DMS79 treated with DMSO at 0.1 percent for 48 hours (cell line): ENCODE measurements around the gene DGCR8.
A peak's percentile ranks its signal among the peaks of the same experiment; 100 is the strongest.
"Not testable (repeated sequence)": the region's sequence is repeated elsewhere in the genome, so short reads cannot be mapped to it uniquely, and the experiment has no call there.

Experiments
- DNase-seq: peaks from one replicate; lab custom pipeline; 2025; lab: John Stamatoyannopoulos, UW

The DGCR8 gene

DNA sequence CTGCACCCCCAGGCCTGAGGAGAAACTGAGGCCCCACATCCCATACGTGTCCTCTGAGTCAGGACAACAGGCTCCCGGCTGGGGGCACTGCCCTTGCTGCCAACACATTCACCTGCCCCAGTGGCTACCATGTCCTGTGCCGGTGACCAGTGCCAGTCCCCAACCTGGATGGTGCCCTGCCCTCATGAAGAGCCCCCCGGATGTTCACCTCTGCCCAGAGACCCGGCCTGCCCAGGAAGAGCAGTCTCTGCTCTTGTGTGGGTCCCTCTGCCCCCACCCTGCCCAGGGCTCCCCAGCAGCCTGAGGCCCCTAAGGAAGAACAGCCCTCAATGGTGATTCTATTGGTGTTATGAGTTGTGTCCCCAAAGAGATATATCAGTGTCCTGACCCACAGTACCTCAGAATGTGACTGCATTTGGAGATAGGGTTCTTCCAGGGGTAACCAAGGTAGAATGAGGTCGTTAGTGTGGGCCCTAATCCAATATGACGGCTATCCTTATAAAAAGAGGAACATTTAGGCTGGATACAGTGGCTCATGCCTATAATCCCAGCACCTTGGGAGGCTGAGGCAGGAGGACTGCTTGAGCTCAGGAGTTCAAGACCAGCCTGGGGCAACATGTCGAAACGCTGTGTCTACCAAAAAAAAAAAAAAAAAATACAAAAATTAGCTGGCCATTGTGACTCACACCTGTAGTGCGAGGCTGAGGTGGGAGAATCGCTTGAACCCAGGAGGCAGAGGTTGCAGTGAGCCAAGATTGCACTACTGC is 13.2 kb upstream of the DGCR8 start:
- no peak for DNase-seq

DNA sequence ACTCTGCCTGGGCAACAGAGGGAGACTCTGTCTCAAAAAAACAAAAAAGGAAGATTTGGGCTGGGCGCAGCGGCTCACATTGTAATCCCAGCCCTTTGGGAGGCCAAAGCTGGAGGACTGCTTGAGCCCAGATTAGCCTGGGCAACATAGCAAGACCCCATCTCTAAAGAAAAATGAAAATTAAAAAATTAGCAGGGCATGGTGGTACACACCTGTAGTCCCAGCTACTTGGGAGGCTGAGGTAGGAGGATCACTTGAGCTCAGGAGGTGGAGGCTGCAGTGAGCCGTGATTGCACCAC is 12.7 kb upstream of the DGCR8 start:
- not testable (repeated sequence) for DNase-seq

DNA sequence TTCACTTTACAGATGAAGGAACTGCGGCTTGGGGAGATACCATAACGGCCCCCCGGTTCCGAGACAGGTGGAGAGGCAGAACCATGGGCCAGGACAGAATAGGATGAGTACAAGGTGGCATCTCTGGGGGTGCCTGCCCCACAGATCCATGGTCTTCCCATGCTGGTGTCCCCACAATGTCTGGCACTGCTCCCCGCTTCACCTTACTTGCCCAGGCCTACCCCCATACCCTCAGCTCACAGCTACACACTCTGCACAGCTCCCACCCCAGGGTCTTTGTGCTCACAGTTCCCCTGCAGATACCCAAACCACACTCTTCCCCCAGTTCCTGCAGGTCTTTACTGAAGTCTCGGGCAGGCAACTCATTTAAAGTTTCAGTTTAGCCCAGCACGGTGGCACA is 11.4 kb upstream of the DGCR8 start:
- no peak for DNase-seq

DNA sequence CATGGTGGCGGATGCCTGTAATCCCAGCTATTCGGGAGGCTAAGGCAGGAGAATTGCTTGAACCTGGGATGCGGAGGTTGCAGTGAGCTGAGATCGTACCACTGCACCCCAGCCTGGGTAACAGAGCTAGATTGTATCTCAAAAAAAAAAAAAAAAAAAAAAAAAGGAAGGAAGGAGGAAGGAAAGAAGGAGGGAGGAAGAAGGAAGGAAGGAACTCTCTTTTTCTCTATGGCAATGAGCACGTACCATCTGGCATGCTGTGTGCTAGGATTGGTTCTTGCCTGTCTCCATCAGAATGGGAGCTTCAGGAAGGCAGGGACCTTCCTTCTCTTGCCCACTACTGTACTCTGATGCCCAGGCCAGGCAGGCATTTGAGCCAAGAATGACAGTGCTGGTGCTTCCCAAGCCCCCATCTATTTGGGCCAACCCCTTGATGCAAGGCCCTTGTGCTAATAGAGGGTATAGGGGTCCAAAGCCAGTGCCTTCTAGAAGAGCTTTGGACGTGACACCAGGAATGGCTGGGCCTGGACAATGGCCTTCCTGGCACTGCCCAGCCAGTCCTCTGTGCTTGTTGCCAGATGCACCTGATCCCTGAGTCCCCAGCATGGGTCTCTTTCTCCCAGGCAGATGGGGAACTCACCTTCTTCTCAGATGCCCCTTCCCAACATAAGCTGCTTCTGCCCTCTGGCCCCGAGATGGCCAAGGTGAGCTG is 10.6 kb upstream of the DGCR8 start:
- DNase-seq, result no peak

DNA sequence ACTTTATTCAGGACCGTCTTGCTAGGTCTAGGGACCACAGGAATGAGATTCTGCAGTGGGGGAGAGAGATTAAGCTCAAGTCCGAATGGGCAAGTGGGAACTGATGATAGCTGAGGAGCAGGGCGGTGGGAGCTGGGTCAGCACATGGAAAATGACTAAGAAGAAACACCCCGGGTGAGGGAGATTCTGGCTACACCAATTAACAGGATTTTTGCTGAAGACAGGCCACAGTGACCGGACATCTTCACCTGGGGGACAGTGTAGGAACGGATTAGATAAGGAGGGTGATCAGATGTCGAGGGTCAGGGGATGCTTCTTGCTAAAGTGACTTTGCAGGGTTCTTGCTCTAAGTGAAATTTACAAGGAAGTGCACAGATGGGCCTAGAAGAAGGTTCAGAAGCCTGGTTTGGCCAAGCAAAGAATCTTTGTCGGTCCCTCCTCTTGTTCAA is 8.5 kb upstream of the DGCR8 start:
- no peak for DNase-seq

DNA sequence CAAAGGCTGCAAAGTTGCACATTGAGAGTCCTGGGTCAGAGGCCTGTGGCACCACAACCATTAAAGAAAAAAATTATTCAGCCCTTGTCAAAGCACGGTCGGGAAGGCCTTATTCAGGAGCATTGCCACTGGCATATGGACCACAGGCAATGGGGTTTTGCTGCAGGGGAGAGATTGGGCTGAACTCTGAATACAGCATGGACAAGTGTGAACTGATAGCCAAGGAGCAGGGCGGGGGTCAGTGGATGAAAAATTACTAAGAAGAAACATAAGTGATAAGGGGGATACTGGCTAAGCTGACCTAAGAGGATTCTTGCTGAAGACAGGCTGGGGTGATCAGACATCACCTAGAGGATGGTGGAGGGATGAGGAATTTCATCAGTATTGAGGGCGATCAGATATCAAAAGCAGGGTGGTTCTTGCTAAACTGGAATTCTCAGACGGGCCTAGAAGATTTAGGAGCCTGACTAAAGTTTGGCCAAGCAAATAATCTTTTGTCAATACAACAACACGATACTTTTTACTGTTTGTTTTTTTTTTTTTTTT is 3.3 kb upstream of the DGCR8 start:
- DNase-seq, result no peak

DNA sequence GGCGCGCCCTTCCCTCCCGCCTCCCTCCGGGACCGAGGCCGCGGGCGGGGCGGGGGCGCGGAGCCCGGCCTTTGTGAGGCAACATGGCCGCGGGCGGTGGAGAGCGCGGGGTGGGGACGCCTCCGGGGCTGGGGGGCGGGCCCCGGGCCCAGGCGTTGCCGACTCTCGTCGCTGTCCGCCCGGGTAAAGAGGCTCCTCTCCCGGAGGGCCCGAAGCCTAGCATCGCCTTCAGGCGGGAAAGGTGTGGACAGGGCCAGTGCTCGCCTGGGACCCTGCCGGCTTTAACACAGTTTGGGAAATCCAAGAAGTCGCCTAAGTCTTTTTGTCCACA is 369 bp downstream of the DGCR8 start:
- no peak for DNase-seq

DNA sequence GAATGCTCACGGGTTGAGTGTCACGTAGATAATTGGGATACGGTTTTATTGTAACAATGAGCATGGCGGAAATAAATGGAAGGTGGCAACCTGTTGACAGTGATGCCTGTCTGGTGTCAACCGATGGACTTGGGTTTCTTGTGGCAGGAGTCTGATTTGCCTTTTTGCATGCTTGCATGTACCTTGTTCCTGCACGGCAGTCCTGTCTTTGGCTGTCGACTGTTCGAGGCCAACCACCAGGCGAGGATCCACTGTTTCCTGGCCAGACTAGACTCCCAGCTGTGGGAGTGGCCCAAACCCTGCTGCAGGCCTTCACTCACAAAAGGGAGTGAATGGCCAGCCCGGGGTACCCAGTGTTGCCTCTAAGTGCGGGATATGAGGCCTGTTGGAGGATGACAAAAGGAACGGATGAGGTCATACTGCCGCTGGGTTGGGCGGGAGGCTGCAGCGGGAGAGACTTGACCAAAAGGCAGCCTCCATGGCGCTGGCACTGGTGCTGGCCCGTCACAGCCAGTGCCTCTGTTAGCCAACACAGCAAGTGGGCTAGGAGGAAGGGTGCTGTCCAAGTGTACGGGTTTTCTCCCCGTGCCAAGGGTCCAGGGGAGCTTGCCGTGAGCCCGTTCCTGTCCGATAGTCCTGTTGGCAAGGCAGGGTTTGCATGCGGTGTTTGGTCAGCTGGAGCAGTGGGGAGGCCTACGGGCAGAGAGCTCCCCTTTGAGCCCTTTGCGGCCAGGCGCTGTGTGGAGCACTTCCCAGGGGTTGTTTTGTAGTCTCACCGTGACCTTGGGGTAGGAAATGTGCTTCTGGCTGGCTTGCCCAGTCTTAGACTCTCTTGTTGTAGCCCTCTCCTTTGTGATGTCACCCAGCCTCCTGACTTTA is 974 bp downstream of the DGCR8 start:
- DNase-seq, result peak; percentile 12

DNA sequence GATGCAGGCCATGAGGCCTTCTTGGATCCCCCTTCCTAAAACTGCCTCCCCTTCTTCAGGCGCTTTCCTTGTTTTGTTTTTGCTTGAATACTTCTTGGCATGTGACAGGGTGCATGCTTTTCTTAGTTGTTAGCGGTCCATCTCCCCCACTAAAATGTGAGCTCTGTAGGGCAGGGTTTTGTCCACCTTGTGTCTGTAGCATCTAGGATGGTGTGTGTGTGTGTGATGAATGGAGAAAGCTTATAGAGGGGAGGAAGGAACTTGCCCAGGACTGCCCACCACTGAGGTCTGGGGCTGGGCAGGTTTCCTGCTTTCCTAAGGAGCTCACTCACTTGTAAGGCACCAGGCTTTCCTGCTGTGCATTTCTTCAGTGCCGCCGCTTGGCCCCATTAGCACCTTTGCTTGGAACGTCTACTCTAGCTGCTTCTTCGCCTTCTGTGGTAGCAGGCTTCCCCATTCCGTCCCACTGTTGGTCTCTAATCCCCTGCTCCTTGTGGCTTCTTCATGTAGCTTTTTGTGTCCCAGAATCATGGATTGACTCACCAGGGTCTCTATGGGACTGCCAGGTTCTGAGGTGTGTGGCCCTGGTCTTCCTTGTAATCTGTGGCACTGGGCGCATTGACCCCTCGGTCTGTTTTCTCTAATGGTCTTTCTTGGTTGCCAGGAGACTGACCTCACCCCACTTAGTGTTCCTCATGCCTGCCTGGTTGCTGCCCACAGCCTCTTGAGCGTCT is 3.3 kb downstream of the DGCR8 start:
- DNase-seq, result no peak

DNA sequence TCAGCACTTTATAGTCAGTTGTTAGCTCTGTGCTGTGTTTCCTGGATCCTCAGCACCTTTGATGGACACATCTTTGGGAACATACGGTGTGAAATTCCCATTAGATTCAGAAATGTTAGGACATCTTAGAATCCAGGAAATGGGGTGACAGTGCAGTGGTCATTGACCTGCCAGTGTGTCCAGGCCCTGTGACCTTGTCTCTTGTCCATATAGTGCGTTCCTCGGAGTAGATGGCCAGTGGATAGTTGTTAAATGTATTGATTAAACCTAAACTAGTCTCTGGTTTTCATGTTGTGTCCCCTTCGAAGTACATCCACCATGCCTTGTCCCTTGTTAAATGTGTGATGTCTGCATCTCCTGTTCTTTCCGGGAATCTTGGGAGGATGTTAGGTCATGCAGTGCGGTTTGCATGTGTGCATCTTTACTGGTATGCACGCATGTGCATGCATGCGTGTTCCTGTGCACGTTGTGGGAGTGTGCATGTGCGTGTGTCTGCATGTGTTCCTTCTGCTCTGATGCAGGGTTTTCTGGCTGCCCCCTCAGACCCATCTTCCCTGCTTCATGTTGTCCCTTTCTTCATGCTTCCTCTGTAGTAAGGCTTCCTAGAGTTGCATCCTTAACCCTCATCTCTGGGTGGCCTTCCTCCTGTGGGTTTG is 4.0 kb downstream of the DGCR8 start:
- DNase-seq, result no peak

DNA sequence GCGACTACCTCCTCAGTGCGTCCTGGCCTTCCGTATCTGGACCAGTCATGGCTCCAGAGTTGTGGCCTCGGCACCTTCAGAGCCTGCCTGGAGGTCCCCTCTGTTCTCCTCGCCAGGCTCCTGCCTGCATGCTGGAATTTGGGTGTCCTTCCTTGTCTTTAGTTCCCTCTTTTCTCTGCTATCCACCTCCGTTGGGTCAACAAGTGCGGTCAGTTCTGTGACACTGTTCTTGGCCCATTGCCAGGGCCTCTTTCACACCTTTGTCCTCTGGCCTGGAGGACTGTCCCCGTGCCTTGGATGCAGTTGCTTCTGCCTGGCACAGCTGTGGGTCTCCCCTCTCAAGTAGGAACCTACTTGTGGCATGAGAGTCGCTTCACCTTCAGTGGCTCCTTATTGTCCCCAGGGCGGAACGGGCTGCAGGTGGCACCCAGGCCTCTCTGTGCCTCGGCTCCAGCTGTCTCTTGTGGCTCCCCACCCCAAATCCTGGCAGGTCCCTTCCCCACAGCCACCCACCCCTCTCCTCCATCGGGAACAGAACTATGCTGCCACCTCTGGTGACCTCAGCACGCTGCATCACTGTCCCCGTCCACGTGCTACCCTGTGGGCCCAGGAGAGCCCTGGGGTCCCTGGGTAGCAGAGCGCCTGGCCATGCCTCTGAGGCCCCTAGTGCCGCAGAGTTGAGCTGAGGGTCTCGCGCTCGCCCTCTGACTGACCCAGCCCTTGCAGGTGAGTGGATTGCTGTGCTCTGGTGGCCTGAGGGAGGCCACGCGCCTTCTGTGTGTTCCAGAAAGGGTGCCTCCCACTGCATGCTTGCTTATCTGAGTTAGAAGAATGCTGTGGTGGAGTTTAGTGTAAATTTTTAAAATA is 4.7 kb downstream of the DGCR8 start:
- DNase-seq, result no peak

DNA sequence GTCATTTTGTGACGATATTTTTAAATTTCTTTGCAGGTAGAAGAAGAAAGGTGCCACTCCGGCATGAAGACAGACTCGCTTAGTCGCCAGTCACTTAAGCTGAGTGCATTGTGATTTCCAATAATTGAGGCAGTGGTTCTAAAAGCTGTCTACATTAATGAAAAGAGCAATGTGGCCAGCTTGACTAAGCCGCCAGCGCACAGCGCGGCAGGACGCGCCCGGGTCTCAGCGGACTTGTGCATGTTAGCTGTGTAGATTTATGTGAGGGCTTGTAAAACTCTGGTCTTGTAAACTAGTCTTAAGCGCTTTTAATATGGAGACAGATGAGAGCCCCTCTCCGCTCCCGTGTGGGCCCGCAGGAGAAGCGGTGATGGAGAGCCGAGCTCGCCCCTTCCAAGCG is 5.6 kb downstream of the DGCR8 start:
- no peak for DNase-seq

DNA sequence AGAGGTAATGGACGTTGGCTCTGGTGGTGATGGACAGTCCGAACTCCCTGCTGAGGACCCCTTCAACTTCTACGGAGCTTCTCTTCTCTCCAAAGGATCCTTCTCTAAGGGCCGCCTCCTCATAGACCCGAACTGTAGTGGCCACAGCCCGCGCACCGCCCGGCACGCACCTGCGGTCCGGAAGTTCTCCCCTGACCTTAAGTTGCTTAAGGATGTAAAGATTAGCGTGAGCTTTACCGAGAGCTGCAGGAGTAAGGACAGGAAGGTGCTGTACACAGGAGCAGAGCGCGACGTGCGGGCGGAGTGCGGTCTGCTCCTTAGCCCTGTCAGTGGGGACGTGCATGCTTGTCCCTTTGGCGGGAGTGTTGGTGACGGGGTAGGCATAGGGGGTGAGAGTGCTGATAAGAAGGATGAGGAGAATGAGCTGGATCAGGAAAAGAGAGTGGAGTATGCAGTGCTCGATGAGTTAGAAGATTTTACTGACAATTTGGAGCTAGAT is 6.1 kb downstream of the DGCR8 start:
- DNase-seq, result no peak

DNA sequence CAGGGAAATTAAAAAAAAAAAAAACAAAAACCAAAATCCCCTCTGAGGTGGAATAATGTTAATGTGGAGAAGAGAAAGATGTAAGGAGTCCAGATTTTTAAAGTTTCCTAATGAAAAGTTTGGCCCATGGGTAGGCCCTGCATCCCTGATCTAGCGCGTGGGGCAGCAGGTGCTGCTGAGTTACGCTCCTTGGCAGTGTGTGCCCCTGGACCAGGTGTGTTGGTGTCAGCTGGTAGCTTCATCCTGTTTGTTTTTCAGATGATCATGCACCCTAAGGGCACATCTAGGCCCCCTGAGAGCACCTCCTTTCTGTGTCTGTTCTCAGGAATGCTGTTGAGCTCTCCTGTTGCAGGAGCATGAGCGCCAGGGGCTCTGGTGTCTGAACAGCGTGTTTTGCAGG is 6.7 kb downstream of the DGCR8 start:
- DNase-seq, result no peak

DNA sequence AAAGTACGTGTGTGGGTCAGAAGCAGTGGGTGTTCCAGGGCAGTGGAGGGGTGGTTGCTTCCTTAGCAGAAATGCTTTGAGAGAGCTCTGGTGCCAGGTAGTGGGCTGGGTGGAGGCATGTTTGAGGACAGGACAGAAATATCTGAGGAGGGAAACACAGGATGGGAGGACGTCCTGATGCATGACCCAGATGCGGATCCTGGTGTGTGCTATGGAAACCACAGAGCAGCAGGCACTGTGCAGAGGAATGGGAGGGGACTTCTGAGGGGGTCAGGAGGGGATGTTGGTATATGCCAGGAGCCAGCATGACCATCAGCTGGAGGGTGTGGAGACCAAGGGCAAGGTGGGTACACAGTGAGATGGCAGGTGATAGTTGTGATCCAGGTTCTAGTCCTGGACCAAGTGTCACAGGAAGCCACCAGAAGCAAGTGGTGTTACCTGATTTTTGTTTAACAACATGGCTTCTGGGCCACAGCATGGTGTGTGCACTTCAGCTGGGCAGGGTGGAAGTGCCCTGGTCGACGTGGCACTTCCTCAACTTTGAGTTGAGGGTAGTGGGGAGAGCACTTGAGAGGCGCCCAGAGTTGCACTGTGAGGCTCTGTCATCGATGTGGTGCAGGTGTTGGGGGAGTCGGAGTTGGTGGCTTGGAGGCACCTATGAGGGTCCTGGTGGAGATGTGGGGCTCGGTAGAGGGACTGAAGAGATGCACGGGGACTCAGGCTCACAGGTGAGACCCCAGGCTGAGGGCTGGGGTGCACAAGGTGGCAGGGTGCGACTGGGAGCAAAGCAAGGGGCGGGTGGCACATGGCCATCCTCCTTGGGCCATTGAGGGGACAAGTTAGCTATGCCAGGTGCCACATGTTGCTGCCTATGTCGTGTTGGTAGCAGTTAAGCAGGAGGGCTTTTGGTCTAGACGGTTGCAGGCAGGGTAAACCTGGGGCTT is 7.5 kb downstream of the DGCR8 start:
- no peak for DNase-seq

DNA sequence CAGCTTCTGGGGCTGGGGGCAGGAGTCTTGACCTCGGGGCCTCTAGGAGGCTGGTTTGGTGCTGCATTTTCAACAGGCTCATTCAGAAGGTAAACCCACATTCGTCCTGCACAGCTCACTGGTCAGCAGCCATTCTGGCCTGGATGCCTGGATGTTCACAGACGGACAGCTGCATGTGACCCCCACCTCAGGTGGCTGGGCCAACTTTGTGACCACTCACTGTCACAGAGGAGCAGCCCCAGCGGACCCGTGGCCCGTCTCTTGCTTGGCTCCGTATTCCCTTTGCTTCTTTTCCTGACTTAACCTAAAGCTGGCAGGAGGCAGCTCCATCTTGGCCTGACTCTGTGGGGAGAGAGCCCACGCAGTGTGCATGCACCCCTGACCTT is 8.2 kb downstream of the DGCR8 start:
- DNase-seq, result no peak

DNA sequence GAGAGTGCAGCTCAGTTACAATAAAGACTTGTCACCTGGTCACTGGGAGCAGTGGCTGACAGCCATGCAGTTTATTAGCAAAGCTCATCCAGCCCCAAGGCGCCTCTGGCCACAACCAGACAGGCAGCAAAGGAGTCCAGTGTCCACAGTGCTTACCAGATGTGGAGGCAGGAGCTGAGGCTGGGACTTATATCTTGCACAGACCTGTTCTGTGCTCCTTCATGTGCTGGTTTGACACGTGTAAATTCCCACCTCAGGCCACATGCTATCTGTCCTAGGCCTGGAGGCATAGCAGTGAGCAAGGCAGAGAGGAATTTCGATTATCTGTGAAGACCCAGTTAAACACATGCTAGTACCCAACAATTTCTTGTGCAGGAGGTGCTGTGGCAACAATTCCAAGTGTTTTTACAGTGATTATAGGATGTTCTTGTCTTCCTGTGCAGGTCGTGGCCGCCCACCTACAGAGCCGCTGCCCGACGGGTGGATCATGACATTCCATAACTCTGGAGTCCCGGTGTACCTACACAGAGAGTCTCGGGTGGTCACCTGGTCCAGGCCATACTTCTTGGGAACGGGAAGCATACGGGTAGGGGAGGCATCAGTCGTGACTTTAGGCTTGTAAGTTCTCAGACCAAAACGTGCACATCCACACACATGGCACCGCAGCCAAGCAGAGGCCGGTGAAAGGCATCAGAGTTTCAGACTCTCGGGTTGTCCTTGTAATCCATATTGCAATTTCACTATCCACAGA is 9.4 kb downstream of the DGCR8 start:
- no peak for DNase-seq

DNA sequence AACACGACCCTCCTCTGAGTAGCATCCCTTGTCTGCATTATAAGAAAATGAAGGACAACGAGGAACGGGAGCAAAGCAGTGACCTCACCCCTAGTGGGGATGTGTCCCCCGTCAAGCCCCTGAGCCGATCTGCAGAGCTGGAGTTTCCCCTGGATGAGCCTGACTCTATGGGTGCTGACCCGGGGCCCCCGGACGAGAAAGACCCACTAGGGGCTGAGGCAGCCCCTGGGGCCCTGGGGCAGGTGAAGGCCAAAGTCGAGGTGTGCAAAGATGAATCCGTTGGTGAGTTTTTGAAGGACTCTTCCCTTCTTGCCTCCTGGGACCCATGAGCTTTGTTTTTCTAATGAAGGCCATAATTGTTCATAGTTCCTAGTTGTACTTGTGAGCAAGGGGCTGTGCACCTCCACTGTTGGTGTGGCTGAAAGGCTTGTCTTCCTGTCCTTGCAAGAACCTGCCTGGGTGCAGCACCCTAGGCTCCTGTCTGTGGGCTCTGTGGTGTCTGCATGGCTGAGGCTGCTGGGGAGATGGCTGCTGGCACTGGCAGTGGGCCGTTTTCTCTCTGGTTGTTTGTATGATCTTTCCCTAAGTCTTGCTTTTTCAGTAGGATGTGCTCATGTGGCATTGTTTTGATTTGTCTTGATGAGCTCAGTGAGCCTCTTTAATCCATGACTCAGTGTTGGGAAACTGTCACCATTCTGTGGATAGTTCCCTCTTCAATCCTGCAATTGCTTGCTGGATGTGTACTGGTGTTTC is 10.1 kb downstream of the DGCR8 start:
- no peak for DNase-seq
